GM21723 (cell line): Measurements from ENCODE around the gene AGAP3.

Experiments
- ATAC-seq: cut with Tn5 transposase; IDR thresholded peaks from one replicate; pipeline ENCODE4 v1.9.1; 2021; ENCODE audit warnings: mild to moderate bottlenecking, moderate library complexity; ENCODE audit not compliant: unreplicated experiment

Gene AGAP3

GRCh38 chr7:151107882-151108281 is 21.6 kb downstream of the AGAP3 start:
- no peak for ATAC-seq

GRCh38 chr7:151109094-151110048 is 23.1 kb downstream of the AGAP3 start:
- no peak for ATAC-seq

- no peak for ATAC-seq
These were observed 24.1 kb downstream of the AGAP3 start for GRCh38 chr7:151110236-151110940.

- peak; percentile 88 for ATAC-seq
These were observed 24.8 kb downstream of the AGAP3 start for GRCh38 chr7:151110941-151111645.

GRCh38 chr7:151113344-151114150 is 27.3 kb downstream of the AGAP3 start:
- no peak for ATAC-seq

GRCh38 chr7:151114151-151115090 is 28.1 kb downstream of the AGAP3 start:
- ATAC-seq = no peak

GRCh38 chr7:151115121-151115835 is 29.0 kb downstream of the AGAP3 start:
- ATAC-seq = no peak

- no peak for ATAC-seq
These were observed 29.7 kb downstream of the AGAP3 start for GRCh38 chr7:151115836-151116418.

- no peak for ATAC-seq
These were observed 30.5 kb downstream of the AGAP3 start for GRCh38 chr7:151116603-151117440.

GRCh38 chr7:151117565-151117964 is 31.3 kb downstream of the AGAP3 start:
- no peak for ATAC-seq

- no peak for ATAC-seq
These were observed 32.1 kb downstream of the AGAP3 start for GRCh38 chr7:151118108-151119054.

- no peak for ATAC-seq
These were observed 32.8 kb downstream of the AGAP3 start for GRCh38 chr7:151119055-151119415.

- no peak for ATAC-seq
These were observed 33.6 kb downstream of the AGAP3 start for GRCh38 chr7:151119902-151120301.

GRCh38 chr7:151120896-151121295 is 34.6 kb downstream of the AGAP3 start:
- no peak for ATAC-seq

- ATAC-seq = no peak
These were observed 35.3 kb downstream of the AGAP3 start for GRCh38 chr7:151121380-151122170.

- no peak for ATAC-seq
These were observed 36.0 kb downstream of the AGAP3 start for GRCh38 chr7:151122276-151122675.
